Nephron (organoid): Measurements from ENCODE around the gene OR1F1.

Source experiments
- H3K27ac Mint-ChIP-seq, 3 experiments: 2 replicates each; pipeline ENCODE4 v1.8.0; 2020; ENCODE audit warnings: mixed read lengths in 3 of 3, mild to moderate bottlenecking in 2 of 3, moderate library complexity in 1 of 3
- H3K27me3 Mint-ChIP-seq: 2 replicates; pipeline ENCODE4 v1.8.0; 2021; ENCODE audit warnings: low read depth, mild to moderate bottlenecking, moderate library complexity, mixed read lengths
- H3K36me3 Mint-ChIP-seq: 2 replicates; pipeline ENCODE4 v1.8.0; 2020; ENCODE audit warnings: low read depth, mixed read lengths
- H3K4me1 Mint-ChIP-seq: 2 replicates; pipeline ENCODE4 v1.8.0; 2020; ENCODE audit warnings: mixed read lengths
- H3K4me3 Mint-ChIP-seq, 3 experiments: 2 replicates each; pipeline ENCODE4 v1.8.0; 2020; ENCODE audit warnings: mild to moderate bottlenecking in 3 of 3, mixed read lengths in 3 of 3, moderate library complexity in 2 of 3
- H3K9me3 Mint-ChIP-seq: 2 replicates; pipeline ENCODE4 v1.8.0; 2020; ENCODE audit warnings: mixed read lengths
- TF ChIP-seq, protein P1 (sequence below), 3 experiments: fragments of 200-600 bp; sonication (generic); IDR thresholded peaks; one replicate each; pipeline ENCODE4 v1.5.0; 2021; ENCODE audit warnings: antibody characterized with exemption in 3 of 3; ENCODE audit not compliant: unreplicated experiment in 3 of 3

OR1F1 gene

DNA sequence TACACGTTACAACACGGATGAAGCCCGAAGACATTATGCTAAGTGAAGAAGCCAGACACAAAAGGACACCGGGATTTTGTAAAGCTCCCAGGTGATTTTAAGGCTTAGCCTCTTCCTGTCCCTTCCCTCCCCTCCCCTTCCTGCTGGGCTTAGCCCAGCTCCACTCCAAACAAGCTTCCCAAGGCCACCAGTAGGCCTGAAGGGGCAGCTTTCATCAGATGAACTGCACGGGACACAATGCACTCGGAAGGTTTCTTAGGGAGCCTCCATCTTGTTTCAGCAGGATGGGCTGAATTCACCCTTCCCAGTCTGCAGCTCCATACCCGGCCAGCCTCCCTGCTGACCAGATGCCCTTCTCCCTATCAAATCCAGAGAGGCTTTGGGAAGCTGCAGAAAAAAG lies 58.0 kb downstream of the OR1F1 start:
- peaks cover 3% of the 10 kb centered on the region for H3K9me3 Mint-ChIP-seq
- no peak overlapping the region for H3K4me3 Mint-ChIP-seq
- TF ChIP-seq, protein P1, sequence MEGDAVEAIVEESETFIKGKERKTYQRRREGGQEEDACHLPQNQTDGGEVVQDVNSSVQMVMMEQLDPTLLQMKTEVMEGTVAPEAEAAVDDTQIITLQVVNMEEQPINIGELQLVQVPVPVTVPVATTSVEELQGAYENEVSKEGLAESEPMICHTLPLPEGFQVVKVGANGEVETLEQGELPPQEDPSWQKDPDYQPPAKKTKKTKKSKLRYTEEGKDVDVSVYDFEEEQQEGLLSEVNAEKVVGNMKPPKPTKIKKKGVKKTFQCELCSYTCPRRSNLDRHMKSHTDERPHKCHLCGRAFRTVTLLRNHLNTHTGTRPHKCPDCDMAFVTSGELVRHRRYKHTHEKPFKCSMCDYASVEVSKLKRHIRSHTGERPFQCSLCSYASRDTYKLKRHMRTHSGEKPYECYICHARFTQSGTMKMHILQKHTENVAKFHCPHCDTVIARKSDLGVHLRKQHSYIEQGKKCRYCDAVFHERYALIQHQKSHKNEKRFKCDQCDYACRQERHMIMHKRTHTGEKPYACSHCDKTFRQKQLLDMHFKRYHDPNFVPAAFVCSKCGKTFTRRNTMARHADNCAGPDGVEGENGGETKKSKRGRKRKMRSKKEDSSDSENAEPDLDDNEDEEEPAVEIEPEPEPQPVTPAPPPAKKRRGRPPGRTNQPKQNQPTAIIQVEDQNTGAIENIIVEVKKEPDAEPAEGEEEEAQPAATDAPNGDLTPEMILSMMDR (IDR thresholded peaks at IDR 0.05; ENCODE audit: unreplicated experiment in 3 of 3), result no peak
- H3K36me3 Mint-ChIP-seq, result no peaks in the 10 kb centered on the region
- H3K27ac Mint-ChIP-seq, result no peak overlapping the region
- no peaks in the 10 kb centered on the region for H3K4me1 Mint-ChIP-seq
- H3K27me3 Mint-ChIP-seq, result peaks cover 33% of the 10 kb centered on the region

DNA sequence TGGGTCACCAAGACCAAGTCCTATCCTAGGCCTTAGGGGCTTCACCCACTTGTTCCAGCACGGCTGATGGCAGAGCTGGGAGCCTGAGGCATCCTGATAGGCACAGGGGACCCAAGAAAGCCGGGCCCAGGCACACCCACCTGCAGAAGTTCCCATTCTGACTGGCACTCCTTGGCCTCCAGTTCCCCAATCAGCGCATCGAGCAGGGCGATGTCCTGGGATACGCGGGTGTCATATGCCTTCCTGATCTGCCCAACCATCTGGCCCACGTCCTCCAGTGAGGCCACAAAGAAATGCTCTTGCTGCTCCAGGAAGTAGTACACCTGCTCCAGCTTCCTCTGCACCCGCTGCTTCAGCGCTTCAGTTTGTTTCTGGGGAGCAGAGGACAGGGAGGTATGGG lies 58.9 kb downstream of the OR1F1 start:
- Mint-ChIP-seq H3K4me3 (no peak overlapping the region), H3K27me3 (peaks cover 27% of the 10 kb centered on the region), H3K27ac (no peak overlapping the region), H3K4me1 (no peaks in the 10 kb centered on the region), H3K9me3 (peaks cover 5% of the 10 kb centered on the region), H3K36me3 (no peaks in the 10 kb centered on the region)
- TF ChIP-seq, protein P1 (IDR thresholded peaks at IDR 0.05; ENCODE audit: unreplicated experiment in 3 of 3), result no peak

DNA sequence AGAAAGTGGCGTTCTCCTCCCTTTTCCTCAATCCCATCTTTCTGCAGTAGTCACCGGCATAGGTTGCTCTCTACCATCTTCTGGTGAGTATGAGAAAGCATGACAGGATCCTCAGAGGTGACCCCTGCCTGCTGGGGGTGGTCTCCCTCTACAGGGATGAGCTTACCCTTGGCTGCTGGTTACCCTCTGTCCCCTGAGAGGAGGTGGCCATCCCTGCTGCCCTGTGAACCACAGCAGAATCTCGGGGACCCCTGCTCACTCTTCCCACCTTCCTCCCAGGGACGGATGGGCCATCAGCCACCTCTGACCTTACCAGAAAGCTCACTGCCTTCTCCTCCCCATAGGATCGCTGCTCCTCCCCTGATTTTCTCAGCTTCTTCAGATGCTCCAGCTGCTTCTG lies 60.6 kb downstream of the OR1F1 start:
- Mint-ChIP-seq H3K27ac (no peak overlapping the region), H3K27me3 (peaks cover 27% of the 10 kb centered on the region), H3K36me3 (no peaks in the 10 kb centered on the region), H3K4me1 (no peaks in the 10 kb centered on the region), H3K9me3 (peaks cover 2% of the 10 kb centered on the region), H3K4me3 (no peak overlapping the region)
- TF ChIP-seq, protein P1 (IDR thresholded peaks at IDR 0.05; ENCODE audit: unreplicated experiment in 3 of 3), result no peak

DNA sequence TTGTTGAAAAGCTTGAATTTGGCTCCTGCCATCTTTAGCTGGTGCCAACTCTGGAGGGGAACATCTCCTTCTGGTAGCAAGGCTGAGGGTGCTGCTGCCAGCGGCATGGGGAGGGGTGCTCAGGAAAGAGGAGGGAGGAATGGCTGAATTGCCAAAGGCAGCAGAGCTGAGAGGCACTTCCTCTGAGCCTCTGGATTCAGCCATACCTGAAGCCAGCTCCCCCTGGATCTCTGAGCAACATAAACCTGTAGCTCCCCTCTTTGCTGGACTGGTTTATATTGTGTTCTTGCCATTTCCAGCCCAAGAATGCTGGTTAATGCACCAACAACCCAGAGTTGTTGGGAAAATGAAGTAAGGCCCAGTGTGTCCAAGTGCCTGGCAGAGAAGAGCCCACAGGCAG lies 61.0 kb downstream of the OR1F1 start:
- TF ChIP-seq, protein P1 (IDR thresholded peaks at IDR 0.05; ENCODE audit: unreplicated experiment in 3 of 3), result no peak
- no peaks in the 10 kb centered on the region for H3K36me3 Mint-ChIP-seq
- H3K27ac Mint-ChIP-seq, result no peak overlapping the region
- H3K4me1 Mint-ChIP-seq, result no peaks in the 10 kb centered on the region
- H3K9me3 Mint-ChIP-seq, result peaks cover 2% of the 10 kb centered on the region
- H3K27me3 Mint-ChIP-seq, result peaks cover 25% of the 10 kb centered on the region
- no peak overlapping the region for H3K4me3 Mint-ChIP-seq

DNA sequence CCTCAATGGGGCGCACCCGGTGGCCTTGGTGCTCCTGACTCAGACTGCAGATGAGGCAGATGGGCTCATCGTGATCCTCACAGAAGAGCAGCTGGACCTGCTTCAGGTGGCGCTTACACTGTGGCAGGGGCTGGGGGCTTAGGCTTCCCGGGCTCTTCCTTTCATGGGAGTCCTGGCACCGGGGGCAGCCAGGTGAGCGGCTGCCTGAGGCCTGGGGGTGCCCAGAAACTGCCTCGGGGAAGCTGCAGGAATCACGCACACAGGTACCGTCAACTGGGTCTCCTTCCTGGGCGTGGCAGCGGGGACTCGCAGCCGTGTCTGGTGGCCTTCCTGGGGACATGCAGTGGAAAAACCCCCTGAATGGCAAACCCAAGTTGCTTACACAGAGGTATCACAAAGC lies 61.4 kb downstream of the OR1F1 start:
- Mint-ChIP-seq H3K27me3 (peaks cover 22% of the 10 kb centered on the region), H3K27ac (no peak overlapping the region), H3K36me3 (no peaks in the 10 kb centered on the region), H3K9me3 (peaks cover 2% of the 10 kb centered on the region), H3K4me1 (no peaks in the 10 kb centered on the region), H3K4me3 (no peak overlapping the region)
- TF ChIP-seq, protein P1 (IDR thresholded peaks at IDR 0.05; ENCODE audit: unreplicated experiment in 3 of 3), result no peak

DNA sequence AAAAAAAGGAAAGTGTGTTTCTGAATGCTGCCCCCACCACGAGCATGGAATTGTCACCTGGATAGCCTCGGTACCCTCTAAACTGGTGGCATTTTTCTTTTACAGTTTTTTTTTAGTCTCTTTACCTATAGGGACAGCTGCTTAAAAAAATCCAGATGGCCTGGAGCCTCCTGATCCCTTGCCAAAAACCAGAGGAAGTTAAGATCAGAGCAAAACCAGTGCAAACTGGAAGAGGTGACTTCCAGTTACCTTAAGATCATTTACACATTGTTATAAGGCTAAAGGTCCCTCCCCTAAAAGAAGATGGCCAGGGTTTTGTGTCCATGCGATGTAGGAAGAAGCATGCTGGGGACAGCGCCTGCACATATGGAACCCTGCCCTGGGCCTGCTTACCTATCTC lies 65.0 kb downstream of the OR1F1 start:
- no peaks in the 10 kb centered on the region for H3K36me3 Mint-ChIP-seq
- peaks cover 2% of the 10 kb centered on the region for H3K9me3 Mint-ChIP-seq
- H3K27ac Mint-ChIP-seq, result no peak overlapping the region
- TF ChIP-seq, protein P1 (IDR thresholded peaks at IDR 0.05; ENCODE audit: unreplicated experiment in 3 of 3), result no peak
- H3K4me1 Mint-ChIP-seq, result no peaks in the 10 kb centered on the region
- peaks cover 10% of the 10 kb centered on the region for H3K27me3 Mint-ChIP-seq
- H3K4me3 Mint-ChIP-seq, result no peak overlapping the region
